ENCODE measurements around the gene APOBEC3F.
"Not testable (repeated sequence)": the region's sequence is repeated elsewhere in the genome, so short reads cannot be mapped to it uniquely, and the experiment has no call there.

APOBEC3F gene

GRCh38 chr22:39026509-39027150 lies 14.0 kb upstream of the APOBEC3F start:
- no peak for DNase-seq (ENCODE audit: extremely low read depth in 1 of 2, low read depth in 1 of 2)

GRCh38 chr22:39027717-39028116 lies 12.9 kb upstream of the APOBEC3F start:
- no peak for DNase-seq (ENCODE audit: extremely low read depth in 1 of 2, low read depth in 1 of 2)

GRCh38 chr22:39028281-39028680 lies 12.4 kb upstream of the APOBEC3F start:
- DNase-seq (ENCODE audit: extremely low read depth in 1 of 2, low read depth in 1 of 2), result no peak

- DNase-seq (ENCODE audit: extremely low read depth in 1 of 2, low read depth in 1 of 2), result no peak
Measured at GRCh38 chr22:39029227-39029626, 11.4 kb upstream of the APOBEC3F start.

GRCh38 chr22:39030705-39031104 lies 10.0 kb upstream of the APOBEC3F start:
- DNase-seq (ENCODE audit: extremely low read depth in 1 of 2, low read depth in 1 of 2), result no peak

- not testable (repeated sequence) for DNase-seq (ENCODE audit: extremely low read depth in 1 of 2, low read depth in 1 of 2)
Measured at GRCh38 chr22:39031434-39032295, 9.0 kb upstream of the APOBEC3F start.

- DNase-seq (ENCODE audit: extremely low read depth in 1 of 2, low read depth in 1 of 2), result not testable (repeated sequence)
Measured at GRCh38 chr22:39037071-39037470, 3.6 kb upstream of the APOBEC3F start.

- DNase-seq (ENCODE audit: extremely low read depth in 1 of 2, low read depth in 1 of 2), result no peak
Measured at GRCh38 chr22:39039306-39040126, 1.1 kb upstream of the APOBEC3F start.

GRCh38 chr22:39040155-39040537 lies 518 bp upstream of the APOBEC3F start:
- DNase-seq (ENCODE audit: extremely low read depth in 1 of 2, low read depth in 1 of 2), result not testable (repeated sequence)

GRCh38 chr22:39041908-39042307 lies 1.2 kb downstream of the APOBEC3F start:
- DNase-seq (ENCODE audit: extremely low read depth in 1 of 2, low read depth in 1 of 2), result no peak

- not testable (repeated sequence) for DNase-seq (ENCODE audit: extremely low read depth in 1 of 2, low read depth in 1 of 2)
Measured at GRCh38 chr22:39043063-39043462, 2.4 kb downstream of the APOBEC3F start.

- DNase-seq (ENCODE audit: extremely low read depth in 1 of 2, low read depth in 1 of 2), result not testable (repeated sequence)
Measured at GRCh38 chr22:39045136-39045535, 4.5 kb downstream of the APOBEC3F start.

GRCh38 chr22:39049486-39049885 lies 8.8 kb downstream of the APOBEC3F start:
- DNase-seq (ENCODE audit: extremely low read depth in 1 of 2, low read depth in 1 of 2), result not testable (repeated sequence)

- not testable (repeated sequence) for DNase-seq (ENCODE audit: extremely low read depth in 1 of 2, low read depth in 1 of 2)
Measured at GRCh38 chr22:39051844-39052495, 11.3 kb downstream of the APOBEC3F start.

GRCh38 chr22:39055658-39056057 lies 15.0 kb downstream of the APOBEC3F start:
- DNase-seq (ENCODE audit: extremely low read depth in 1 of 2, low read depth in 1 of 2), result no peak

- not testable (repeated sequence) for DNase-seq (ENCODE audit: extremely low read depth in 1 of 2, low read depth in 1 of 2)
Measured at GRCh38 chr22:39061290-39061689, 20.6 kb downstream of the APOBEC3F start.

- DNase-seq (ENCODE audit: extremely low read depth in 1 of 2, low read depth in 1 of 2), result not testable (repeated sequence)
Measured at GRCh38 chr22:39061951-39062350, 21.3 kb downstream of the APOBEC3F start.

GRCh38 chr22:39063904-39064303 lies 23.2 kb downstream of the APOBEC3F start:
- not testable (repeated sequence) for DNase-seq (ENCODE audit: extremely low read depth in 1 of 2, low read depth in 1 of 2)

- not testable (repeated sequence) for DNase-seq (ENCODE audit: extremely low read depth in 1 of 2, low read depth in 1 of 2)
Measured at GRCh38 chr22:39066442-39067276, 26.0 kb downstream of the APOBEC3F start.

Data from stimulated activated CD8-positive, alpha-beta memory T cell treated with anti-CD3 and anti-CD28 coated beads, Interleukin-7, amount 100 ng/mL, for 48 hours (primary cell).